Midbrain (tissue), 1 donor: ENCODE measurements around the gene RAB11B.
"Not testable (repeated sequence)": the region's sequence is repeated elsewhere in the genome, so short reads cannot be mapped to it uniquely, and the experiment has no call there.

ENCODE experiments used
- DNase-seq: peaks from one replicate; lab custom pipeline; 2025; lab: John Stamatoyannopoulos, UW

Gene RAB11B

GRCh38 chr19:8393871-8394250, 3.7 kb downstream of the RAB11B start:
- DNase-seq, result peak; percentile 90

GRCh38 chr19:8395621-8396082, 5.5 kb downstream of the RAB11B start:
- no peak for DNase-seq

DNA sequence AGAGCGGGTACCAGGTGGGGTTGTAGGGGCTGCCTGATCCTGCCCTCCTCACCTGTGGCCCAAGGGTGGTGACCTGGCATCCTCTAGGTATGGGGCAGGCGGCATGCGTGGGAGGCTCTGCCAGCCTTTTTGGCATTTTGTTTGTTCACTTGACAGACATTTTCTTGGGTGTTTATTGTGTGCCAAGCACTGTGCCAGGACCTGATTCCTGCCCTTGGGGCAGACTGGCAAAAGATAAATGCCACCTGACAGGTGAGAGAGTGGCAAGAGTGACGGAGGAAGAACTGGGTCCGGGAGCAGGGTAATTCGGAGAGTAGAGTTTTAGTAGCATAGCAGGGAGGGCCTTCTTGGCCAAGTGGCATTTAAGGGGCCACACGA, 6.0 kb downstream of the RAB11B start:
- no peak for DNase-seq

- peak; percentile 70 for DNase-seq
These were observed 6.5 kb downstream of the RAB11B start for GRCh38 chr19:8396563-8397203.

DNA sequence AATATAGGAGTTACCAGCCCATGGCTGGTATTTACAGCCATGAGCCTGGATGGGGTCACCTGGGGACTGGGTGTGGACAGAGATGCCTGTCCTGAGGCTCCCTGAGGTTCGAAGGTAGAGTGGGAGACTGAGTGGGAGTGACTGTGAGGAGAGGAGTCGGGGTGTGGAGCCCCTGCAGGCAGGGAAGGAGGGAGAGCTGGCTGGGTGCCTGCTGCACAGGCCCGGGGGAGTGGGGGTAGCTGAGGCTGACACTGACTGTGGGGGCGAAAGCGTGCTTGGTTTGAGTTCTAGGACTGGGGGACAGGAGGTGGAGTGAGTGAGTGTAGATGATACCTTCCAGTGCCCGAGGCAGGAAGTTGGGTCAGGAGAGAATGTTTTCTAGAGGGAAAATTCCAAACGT, 7.1 kb downstream of the RAB11B start:
- no peak for DNase-seq

DNA sequence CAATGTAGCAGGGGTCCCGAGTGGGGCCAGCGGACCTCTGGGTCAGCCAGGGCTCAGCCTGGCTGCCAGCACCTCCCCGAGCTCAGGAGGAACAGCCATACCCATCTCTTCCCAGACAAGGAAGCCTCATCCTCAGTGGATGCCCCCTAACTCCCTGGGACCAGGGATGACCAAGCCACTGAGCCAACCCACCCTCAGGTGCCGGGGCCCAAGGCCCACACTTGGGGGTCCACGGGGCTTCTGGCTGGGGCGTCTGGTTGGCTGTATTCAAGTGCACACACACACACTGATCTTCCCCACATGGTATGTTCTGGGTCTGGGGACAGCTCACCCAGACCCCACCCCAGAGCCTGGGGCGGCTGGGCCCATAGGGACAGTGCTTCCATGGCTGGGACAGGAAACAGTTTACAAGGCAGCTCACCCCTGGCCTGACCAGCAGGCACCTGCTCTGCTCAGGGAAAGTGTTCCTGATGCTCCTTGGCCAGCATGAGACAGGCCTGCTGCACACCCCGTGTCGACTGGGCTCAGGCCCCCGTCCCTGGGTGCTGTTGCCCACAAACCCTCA, 7.7 kb downstream of the RAB11B start:
- DNase-seq, result no peak

GRCh38 chr19:8398311-8398771, 8.2 kb downstream of the RAB11B start:
- no peak for DNase-seq

DNA sequence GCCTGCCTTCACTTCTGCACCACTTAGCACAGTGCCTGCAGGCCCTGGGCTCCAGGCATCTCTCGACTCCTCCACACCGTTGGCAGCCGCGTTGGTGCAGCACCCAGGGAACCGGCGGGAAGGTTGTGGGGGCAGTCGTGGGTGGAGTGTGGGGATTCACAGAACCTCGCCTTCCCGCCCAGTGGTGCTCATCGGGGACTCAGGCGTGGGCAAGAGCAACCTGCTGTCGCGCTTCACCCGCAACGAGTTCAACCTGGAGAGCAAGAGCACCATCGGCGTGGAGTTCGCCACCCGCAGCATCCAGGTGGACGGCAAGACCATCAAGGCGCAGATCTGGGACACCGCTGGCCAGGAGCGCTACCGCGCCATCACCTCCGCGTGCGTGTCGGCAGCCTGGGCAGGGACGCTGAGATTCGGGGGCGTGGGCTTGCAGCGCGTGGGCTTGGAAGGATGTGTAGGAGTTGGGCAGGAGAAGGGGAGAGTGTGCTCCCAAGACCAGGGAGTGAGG, 9.6 kb downstream of the RAB11B start:
- DNase-seq, result no peak

DNA sequence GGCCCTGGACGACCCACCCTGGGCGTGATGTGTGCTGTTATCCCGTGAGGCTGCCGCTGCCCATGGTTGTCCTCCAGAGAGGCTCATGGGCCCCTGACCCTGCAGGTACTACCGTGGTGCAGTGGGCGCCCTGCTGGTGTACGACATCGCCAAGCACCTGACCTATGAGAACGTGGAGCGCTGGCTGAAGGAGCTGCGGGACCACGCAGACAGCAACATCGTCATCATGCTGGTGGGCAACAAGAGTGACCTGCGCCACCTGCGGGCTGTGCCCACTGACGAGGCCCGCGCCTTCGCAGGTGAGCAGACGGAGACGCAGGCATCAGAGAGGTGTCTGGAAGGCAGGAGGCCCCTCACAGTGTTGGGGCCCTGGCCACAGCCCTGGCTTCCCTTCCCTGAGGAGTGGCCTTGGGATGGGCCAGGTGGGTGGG, 11.8 kb downstream of the RAB11B start:
- DNase-seq, result no peak

DNA sequence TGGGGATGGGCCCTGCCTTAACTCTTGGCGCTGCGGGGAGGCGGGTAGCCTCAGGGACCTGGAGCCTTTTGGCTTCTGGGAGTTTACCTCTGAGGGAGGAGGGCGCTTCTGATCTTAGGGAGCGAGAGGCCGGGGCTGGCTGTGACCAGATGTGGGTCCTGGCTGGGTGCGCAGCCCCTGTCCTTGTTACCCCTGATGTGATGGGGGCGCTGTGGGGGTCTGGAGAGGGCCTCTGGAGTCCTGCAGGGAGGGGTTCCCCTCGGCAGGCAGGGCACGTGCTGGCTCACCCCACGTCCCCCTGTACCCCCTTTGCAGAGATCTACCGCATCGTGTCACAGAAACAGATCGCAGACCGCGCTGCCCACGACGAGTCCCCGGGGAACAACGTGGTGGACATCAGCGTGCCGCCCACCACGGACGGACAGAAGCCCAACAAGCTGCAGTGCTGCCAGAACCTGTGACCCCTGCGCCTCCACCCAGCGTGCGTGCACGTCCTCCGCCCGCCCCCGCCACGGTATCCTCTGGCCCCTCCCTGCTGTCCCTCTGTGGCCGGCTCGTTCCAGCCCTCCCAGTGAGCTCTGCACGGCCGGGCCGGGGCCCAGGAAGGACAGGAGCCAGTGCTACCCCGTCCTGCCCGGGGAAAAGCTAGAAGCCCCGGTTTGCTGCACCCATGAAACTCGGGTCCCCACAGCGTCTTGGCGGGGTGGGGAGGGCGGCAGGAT, 13.1 kb downstream of the RAB11B start:
- DNase-seq, result no peak

DNA sequence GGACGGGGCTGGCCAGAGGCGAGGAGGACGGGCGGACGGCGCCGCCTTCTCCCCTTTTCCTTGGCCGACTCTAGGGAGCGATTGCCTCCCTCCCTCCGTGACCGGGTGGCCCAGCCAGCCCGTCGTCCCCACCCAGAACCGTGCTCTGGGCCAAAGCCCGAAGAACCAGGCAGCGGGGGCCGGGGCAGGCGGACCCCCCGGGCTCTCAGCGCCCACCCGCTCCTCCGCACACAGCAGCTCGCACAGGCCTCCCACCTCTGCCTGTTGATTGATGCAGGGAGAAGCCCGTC, 13.6 kb downstream of the RAB11B start:
- no peak for DNase-seq

DNA sequence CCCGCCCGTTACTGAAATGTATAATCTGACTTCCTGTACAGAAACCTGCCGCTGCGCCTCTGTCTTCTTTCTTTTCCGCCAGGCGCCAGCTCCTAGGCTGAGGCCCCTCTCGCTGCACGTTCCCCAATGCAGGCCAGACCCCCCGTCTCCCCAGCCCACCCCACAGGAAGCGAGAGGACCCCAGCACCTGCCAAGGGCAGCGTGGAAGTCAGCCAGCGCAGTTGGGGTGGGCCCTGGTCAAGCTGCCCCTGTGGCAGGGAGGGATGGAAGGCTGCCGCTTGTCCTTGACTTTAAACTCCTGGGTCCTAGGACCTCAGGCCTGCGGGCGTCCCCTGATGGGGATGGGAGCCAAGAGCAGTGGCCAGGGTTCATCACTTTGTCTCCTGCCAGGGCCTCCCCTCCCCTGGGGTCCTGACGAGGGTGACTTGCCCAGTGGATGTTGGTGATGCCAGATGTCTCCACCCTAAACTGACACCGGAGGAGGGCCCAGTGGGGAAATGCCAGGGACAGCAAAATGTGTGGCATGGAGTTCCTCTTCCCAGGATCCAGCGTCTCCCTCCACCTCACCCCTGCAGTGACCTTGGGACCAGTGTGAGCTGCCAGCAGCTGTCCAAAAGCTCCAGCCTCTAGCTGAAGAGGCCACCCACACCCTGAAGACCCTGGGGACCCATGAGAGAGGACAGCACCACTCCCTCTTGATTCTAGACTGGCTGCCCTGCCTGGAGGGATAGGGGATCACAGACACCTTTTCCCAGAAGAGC, 14.4 kb downstream of the RAB11B start:
- no peak for DNase-seq

DNA sequence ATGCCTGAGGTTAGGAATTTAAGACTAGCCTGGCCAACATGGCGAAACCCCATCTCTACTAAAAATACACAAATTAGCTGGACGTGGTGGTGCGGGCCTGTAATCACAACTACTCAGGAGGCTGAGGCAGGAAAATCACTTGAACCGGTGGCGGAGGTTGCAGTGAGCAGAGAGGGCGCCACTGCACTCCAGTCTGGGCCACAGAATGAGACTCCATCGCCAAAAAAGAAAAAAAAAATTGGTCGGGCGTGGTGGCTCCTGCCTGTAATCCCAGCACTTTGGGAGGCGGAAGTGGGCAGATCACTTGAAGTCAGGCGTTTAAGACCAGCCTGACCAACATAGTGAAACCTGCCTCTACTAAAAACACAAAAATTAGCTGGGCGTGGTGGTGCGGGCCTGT, 20.6 kb downstream of the RAB11B start:
- not testable (repeated sequence) for DNase-seq

DNA sequence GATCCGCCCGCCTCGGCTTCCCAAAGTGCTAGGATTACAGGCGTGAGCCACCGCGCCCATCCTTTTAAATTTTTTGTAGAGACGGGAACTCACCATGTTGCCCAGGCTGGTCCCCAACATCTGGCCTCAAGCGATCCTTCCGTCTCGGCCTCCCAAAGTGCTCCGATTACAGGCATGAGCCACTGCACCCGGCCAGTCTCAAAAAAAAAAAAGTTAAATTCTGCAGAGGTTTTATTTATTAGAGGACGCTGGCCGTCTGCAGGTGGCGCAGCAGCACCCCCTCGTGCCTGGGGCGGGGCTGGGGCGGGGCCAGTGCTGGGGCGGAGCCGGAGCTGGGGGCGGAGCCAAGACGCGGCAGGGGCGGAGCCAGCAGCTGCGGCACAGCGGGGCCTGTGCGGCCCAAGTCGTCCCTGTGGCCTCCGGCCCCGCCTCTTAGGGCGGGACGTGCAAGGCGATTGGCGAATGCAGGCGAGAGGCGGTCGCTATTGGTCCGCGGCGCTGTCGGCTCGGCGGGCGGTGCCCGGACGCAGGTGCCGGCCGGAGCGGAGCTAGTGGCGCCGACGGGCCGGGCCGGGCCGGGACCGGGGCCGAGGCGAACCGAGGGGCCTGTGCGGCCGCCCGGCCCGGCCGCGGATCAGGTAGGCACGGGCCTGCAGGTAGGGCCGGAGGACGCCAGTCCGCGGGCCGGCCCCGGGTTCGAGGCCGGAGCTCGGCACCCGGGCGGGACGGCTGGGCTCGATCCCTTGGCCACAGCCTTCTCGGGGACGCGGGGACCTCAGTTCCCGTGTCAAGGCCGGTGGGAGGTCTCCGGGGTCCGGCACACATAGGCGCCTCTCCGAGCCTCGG, 22.8 kb downstream of the RAB11B start, which contains the start of gene MARCHF2:
Gene MARCHF2 (plus strand): TSS at position 523 of the 846 bp plus-strand sequence. CDS start 8,536 bp downstream, outside the sequence.
- peak; percentile 99 for DNase-seq

GRCh38 chr19:8413629-8413995, 23.5 kb downstream of the RAB11B start:
- DNase-seq, result no peak

- no peak for DNase-seq
These were observed 26.6 kb downstream of the RAB11B start for GRCh38 chr19:8416796-8417195.

GRCh38 chr19:8421484-8422461, 31.6 kb downstream of the RAB11B start:
- DNase-seq, result no peak

DNA sequence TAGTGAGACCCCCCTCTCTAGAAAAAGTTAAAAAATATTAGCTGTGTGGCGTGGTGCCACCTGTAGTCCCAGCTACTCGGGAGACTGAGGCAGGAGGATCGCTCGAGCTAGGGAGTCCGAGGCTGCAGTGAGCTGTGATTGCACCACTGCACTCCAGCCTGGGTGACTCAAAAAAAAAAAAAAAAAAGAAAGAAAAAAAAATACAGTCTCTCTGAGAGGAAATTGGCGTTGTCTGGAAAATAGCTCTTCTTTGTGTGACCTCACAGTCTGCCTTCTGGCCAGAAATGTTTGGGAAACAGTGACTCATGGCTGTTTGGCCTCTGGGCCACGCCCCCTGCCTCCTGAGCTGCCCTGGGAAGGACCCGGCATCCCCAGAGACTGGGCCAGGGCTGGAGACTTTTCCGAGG, 33.7 kb downstream of the RAB11B start:
- DNase-seq, result peak; percentile 18

- not testable (repeated sequence) for DNase-seq
These were observed 35.2 kb downstream of the RAB11B start for GRCh38 chr19:8425331-8425730.

- no peak for DNase-seq
These were observed 36.1 kb downstream of the RAB11B start for GRCh38 chr19:8426283-8426682.
